Hepatocyte (in vitro differentiated cells): Measurements from ENCODE around the gene STAC3. TPM values are rescaled to one million over a fixed set of nuclear protein-coding genes. Genes with fewer than 3 reads are reported as not detected.

Experiments used
- DNase-seq: peaks from one replicate; pipeline ENCODE4 v3.0.0-alpha.2; 2016; ENCODE audit warnings: low spot score
- H2AFZ ChIP-seq: fragments of 200-600 bp; sonication (generic); 2 replicates; pipeline ENCODE4 v1.6.0; 2016; ENCODE audit warnings: antibody characterized with exemption, mild to moderate bottlenecking
- H3K27ac ChIP-seq: fragments of 200-600 bp; sonication (generic); 2 replicates; pipeline ENCODE4 v1.5.1; 2016; ENCODE audit warnings: mild to moderate bottlenecking
- H3K27me3 ChIP-seq: fragments of 200-600 bp; sonication (generic); 2 replicates; pipeline ENCODE4 v1.6.1; 2016
- H3K36me3 ChIP-seq: fragments of 200-600 bp; sonication (generic); replicated peaks from 2 replicates; pipeline ENCODE4 v1.5.1; 2016; ENCODE audit warnings: low read depth; ENCODE audit not compliant: insufficient read depth
- H3K4me1 ChIP-seq: fragments of 200-600 bp; sonication (generic); 2 replicates; pipeline ENCODE4 v1.5.1; 2016; ENCODE audit warnings: mild to moderate bottlenecking, moderate library complexity; ENCODE audit not compliant: insufficient read depth
- H3K4me2 ChIP-seq: fragments of 200-600 bp; sonication (generic); 2 replicates; pipeline ENCODE4 v1.6.0; 2016
- H3K4me3 ChIP-seq: fragments of 200-600 bp; sonication (generic); 2 replicates; pipeline ENCODE4 v1.5.1; 2016; ENCODE audit warnings: mild to moderate bottlenecking
- H3K79me2 ChIP-seq: fragments of 200-600 bp; sonication (generic); 2 replicates; pipeline ENCODE4 v1.6.0; 2017; ENCODE audit warnings: mild to moderate bottlenecking
- H3K9me2 ChIP-seq: fragments of 200-600 bp; sonication (generic); replicated peaks from 2 replicates; pipeline ENCODE4 v1.6.0; 2017; ENCODE audit warnings: mild to moderate bottlenecking; ENCODE audit not compliant: insufficient read depth
- H3K9me3 ChIP-seq: fragments of 200-600 bp; sonication (generic); 2 replicates; pipeline ENCODE4 v1.5.1; 2016; ENCODE audit warnings: low read depth, mild to moderate bottlenecking
- H4K20me1 ChIP-seq: fragments of 200-600 bp; sonication (generic); 2 replicates; pipeline ENCODE4 v1.6.0; 2016; ENCODE audit warnings: mild to moderate bottlenecking; ENCODE audit not compliant: insufficient read depth, poor library complexity, severe bottlenecking
- CTCF ChIP-seq: fragments of 200-600 bp; sonication (generic); IDR thresholded peaks from 2 replicates; pipeline ENCODE4 v1.5.1; 2016; ENCODE audit warnings: antibody characterized with exemption, mild to moderate bottlenecking; ENCODE audit not compliant: poor library complexity
- EZH2 ChIP-seq: fragments of 200-600 bp; sonication (generic); IDR thresholded peaks from 2 replicates; pipeline ENCODE4 v1.6.1; 2016; ENCODE audit warnings: antibody characterized with exemption, mild to moderate bottlenecking, borderline replicate concordance
- EZH2phosphoT487 ChIP-seq: fragments of 200-600 bp; sonication (generic); IDR thresholded peaks from one replicate; pipeline ENCODE4 v1.6.1; 2018; ENCODE audit warnings: antibody characterized with exemption, mild to moderate bottlenecking, low read depth, moderate library complexity; ENCODE audit not compliant: unreplicated experiment, severe bottlenecking
- WGBS: methylation state at CpG from one replicate; pipeline ENCODE4 v1.1.6; 2016; ENCODE audit warnings: low lambda C conversion rate; ENCODE audit errors: missing lambda C conversion rate; 5-methylcytosine and 5-hydroxymethylcytosine counted together
- polyA plus RNA-seq: library from polyadenylated mRNA; unstranded; fragments of >200 nt; fragmentation: Nextera tagmentation; extraction: Ambion mirVana; gene quantifications from 2 replicates; pipeline ENCODE4 v1.2.1, GENCODE V29; 2016
- total RNA-seq: library from RNA; depleted of rRNA; stranded (reverse); fragments of >200 nt; gene quantifications from 2 replicates; pipeline ENCODE4 v1.2.3, GENCODE V29; 2014

Gene STAC3
- total and polyA plus RNA-seq, 2 experiments from 2014 or later: 0.23 to 0.83 TPM

- Histone ChIP-seq H3K36me3 (no peaks in the 10 kb centered on the region), H3K4me3 (peak overlapping the region; percentile 52), H3K4me1 (peaks cover 59% of the 10 kb centered on the region), H3K79me2 (no peaks in the 10 kb centered on the region), H3K27ac (no peak overlapping the region), H2AFZ (peak overlapping the region; percentile 61), H3K9me2 (no peaks in the 10 kb centered on the region), H3K4me2 (peak overlapping the region; percentile 100), H3K9me3 (no peaks in the 10 kb centered on the region), H3K27me3 (peaks cover 76% of the 10 kb centered on the region), H4K20me1 (peaks cover 5% of the 10 kb centered on the region)
- peak; percentile 85 for DNase-seq
- TF ChIP-seq CTCF (no peak), EZH2phosphoT487 (no peak), EZH2 (peak; percentile 79)
- WGBS: 2% methylated on average over 61 of the region's 72 CpGs
Measured at GRCh38 chr12:57240066-57240921, 10.7 kb downstream of the STAC3 start.

GRCh38 chr12:57239587-57240065 lies 11.4 kb downstream of the STAC3 start:
- WGBS: 6% methylated on average over 14 of the region's 14 CpGs
- H2AFZ ChIP-seq: peak overlapping the region; percentile 61
- H3K36me3 ChIP-seq: no peaks in the 10 kb centered on the region
- peaks cover 59% of the 10 kb centered on the region for H3K4me1 ChIP-seq
- peaks cover 78% of the 10 kb centered on the region for H3K27me3 ChIP-seq
- no peak overlapping the region for H3K27ac ChIP-seq
- H3K4me3 ChIP-seq: peak overlapping the region; percentile 52
- no peak for TF ChIP-seq CTCF
- no peak for TF ChIP-seq EZH2phosphoT487
- TF ChIP-seq EZH2: no peak
- H3K4me2 ChIP-seq: peak overlapping the region; percentile 100
- H4K20me1 ChIP-seq: peaks cover 5% of the 10 kb centered on the region
- no peaks in the 10 kb centered on the region for H3K9me2 ChIP-seq
- no peaks in the 10 kb centered on the region for H3K9me3 ChIP-seq
- no peak for DNase-seq
- H3K79me2 ChIP-seq: no peaks in the 10 kb centered on the region

- peaks cover 78% of the 10 kb centered on the region for H3K27me3 ChIP-seq
- no peaks in the 10 kb centered on the region for H3K9me2 ChIP-seq
- H3K36me3 ChIP-seq: no peaks in the 10 kb centered on the region
- peaks cover 58% of the 10 kb centered on the region for H3K4me1 ChIP-seq
- peak overlapping the region; percentile 100 for H3K4me2 ChIP-seq
- H3K9me3 ChIP-seq: no peaks in the 10 kb centered on the region
- peak; percentile 94 for DNase-seq
- peak; percentile 100 for TF ChIP-seq CTCF
- no peak for TF ChIP-seq EZH2phosphoT487
- H3K27ac ChIP-seq: no peak overlapping the region
- H3K79me2 ChIP-seq: no peaks in the 10 kb centered on the region
- peak overlapping the region; percentile 47 for H2AFZ ChIP-seq
- peak overlapping the region; percentile 52 for H3K4me3 ChIP-seq
- 5% methylated on average over 47 of the region's 47 CpGs for WGBS
- H4K20me1 ChIP-seq: peaks cover 5% of the 10 kb centered on the region
Measured at GRCh38 chr12:57238854-57239554, 12.0 kb downstream of the STAC3 start.
